WTC11 (cell line): ENCODE results near the gene GJD3.

Source experiments
- KAT7 ChIP-seq: sonication (generic); formaldehyde crosslinking; IDR thresholded peaks from 2 replicates; pipeline ENCODE4 v1.8.1; 2023; ENCODE audit warnings: missing genetic modification reagents, mild to moderate bottlenecking, borderline replicate concordance
- TF ChIP-seq, protein P1 (sequence below): sonication (generic); formaldehyde crosslinking; IDR thresholded peaks from 2 replicates; pipeline ENCODE4 v1.8.0; 2022; ENCODE audit warnings: mild to moderate bottlenecking, missing genetic modification reagents
- TF ChIP-seq, protein P2 (sequence below): sonication (generic); formaldehyde crosslinking; conservative IDR thresholded peaks from 2 replicates; pipeline ENCODE4 v1.8.1; 2022; ENCODE audit warnings: mild to moderate bottlenecking, missing genetic modification reagents

DNA sequence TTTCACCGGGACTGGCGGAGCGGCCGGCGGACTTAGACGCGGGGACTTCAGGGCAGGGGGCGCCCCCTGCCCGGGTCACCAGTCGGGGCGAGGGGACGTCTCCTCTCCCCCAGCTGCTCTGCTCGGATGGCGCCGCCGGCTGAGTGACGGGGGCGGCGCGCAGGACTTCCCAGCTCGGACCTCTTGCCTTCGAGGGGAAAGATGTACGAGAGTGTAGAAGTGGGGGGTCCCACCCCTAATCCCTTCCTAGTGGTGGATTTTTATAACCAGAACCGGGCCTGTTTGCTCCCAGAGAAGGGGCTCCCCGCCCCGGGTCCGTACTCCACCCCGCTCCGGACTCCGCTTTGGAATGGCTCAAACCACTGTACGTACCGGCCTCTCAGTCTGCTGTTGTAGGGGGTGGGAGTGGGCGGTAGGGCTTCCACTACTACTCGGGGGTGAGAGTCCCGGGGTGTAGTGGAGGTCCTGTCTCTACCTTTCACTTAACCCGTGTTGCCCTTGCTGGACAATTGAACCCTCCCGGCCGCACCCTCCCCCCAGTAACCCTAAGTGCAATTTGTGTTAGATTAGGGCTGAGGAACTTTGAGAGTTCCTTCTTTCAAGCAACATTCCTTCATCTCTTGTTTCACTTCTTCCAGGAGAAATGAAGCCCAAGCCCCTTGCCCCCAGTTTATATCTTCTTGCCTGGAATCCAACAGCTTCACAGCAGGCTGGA lies 21.9 kb downstream of the GJD3 start:
- TF ChIP-seq, protein P1, sequence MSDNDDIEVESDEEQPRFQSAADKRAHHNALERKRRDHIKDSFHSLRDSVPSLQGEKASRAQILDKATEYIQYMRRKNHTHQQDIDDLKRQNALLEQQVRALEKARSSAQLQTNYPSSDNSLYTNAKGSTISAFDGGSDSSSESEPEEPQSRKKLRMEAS (CRISPR knock-in tag), result no peak
- TF ChIP-seq, protein P2, sequence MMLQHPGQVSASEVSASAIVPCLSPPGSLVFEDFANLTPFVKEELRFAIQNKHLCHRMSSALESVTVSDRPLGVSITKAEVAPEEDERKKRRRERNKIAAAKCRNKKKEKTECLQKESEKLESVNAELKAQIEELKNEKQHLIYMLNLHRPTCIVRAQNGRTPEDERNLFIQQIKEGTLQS (CRISPR knock-in tag), result no peak
- no peak for TF ChIP-seq KAT7 (CRISPR knock-in tag)
